Left lung (tissue), 10 donors: ENCODE results near the gene TRAF2. TPM values are rescaled to one million over a fixed set of nuclear protein-coding genes. Genes with fewer than 3 reads are reported as not detected.

Experiments
- ATAC-seq: fragments of 200-7000 bp; cut with Tn5 transposase; one replicate; pipeline ENCODE4 v1.9.1; 2020; ENCODE audit warnings: moderate library complexity
- DNase-seq, 4 donors: peaks; one replicate each; pipeline ENCODE4 v3.0.0-alpha.2; 2013 to 2020
- H3K27ac ChIP-seq, 2 donors: fragments of 200-600 bp; sonication (generic) in 1 of 2; one replicate each; pipeline versions ENCODE4 v1.5.0 to v1.8.0; 2020 to 2021
- H3K27me3 ChIP-seq, 2 donors: fragments of 200-600 bp; sonication (generic) in 1 of 2; one replicate each; pipeline versions ENCODE4 v1.5.0 to v1.8.0; 2020 to 2021
- H3K36me3 ChIP-seq, 2 donors: fragments of 200-600 bp; sonication (generic) in 1 of 2; one replicate each; pipeline versions ENCODE4 v1.5.0 to v1.8.0; 2020 to 2021
- H3K4me1 ChIP-seq, 2 donors: fragments of 200-600 bp; one replicate each; pipeline ENCODE4 v1.8.0; 2021
- H3K4me3 ChIP-seq, 2 donors: fragments of 200-600 bp; sonication (generic) in 1 of 2; one replicate each; pipeline versions ENCODE4 v1.5.0 to v1.8.0; 2020 to 2021; ENCODE audit warnings: mild to moderate bottlenecking in 1 of 2
- H3K9me3 ChIP-seq, 2 donors: fragments of 200-600 bp; sonication (generic) in 1 of 2; one replicate each; pipeline versions ENCODE4 v1.5.0 to v1.8.0; 2020 to 2021
- intact Hi-C, 2 donors: fragments of 100-400 bp; cut with DNase I; formaldehyde crosslinking; loops; one replicate each; pipeline versions ENCODE4 v1.11.2 to v1.14.2; 2022
- polyA plus RNA-seq, 6 donors: library from polyadenylated mRNA; unstranded; fragments of 120-200 nt; gene quantifications; one replicate each; pipeline ENCODE4 v1.2.1, GENCODE V29; 2013; ENCODE audit not compliant: insufficient read length in 6 of 6
- total RNA-seq, 2 donors: library from RNA; stranded (reverse); fragmentation: NEBNext Ultra II Directional; extraction: Animal tissue kit (Norgen Biotek cat#: 25700); gene quantifications; one replicate each; pipeline ENCODE4 v1.2.1, GENCODE V29; 2021
- TF ChIP-seq, protein P1 (sequence below), 2 donors: fragments of 200-600 bp; sonication (generic) in 1 of 2; IDR thresholded peaks; one replicate each; pipeline versions ENCODE4 v1.5.0 to v1.8.0; 2021; ENCODE audit warnings: antibody characterized with exemption in 2 of 2
- donor health status: DM: no; HTN: yes; CAD: no.
- donor health status: DM: no; HTN: no; CAD: no.

TRAF2 gene
- total and polyA plus RNA-seq, 8 donors: 12.4 to 22.4 (median 15.9) TPM

DNA sequence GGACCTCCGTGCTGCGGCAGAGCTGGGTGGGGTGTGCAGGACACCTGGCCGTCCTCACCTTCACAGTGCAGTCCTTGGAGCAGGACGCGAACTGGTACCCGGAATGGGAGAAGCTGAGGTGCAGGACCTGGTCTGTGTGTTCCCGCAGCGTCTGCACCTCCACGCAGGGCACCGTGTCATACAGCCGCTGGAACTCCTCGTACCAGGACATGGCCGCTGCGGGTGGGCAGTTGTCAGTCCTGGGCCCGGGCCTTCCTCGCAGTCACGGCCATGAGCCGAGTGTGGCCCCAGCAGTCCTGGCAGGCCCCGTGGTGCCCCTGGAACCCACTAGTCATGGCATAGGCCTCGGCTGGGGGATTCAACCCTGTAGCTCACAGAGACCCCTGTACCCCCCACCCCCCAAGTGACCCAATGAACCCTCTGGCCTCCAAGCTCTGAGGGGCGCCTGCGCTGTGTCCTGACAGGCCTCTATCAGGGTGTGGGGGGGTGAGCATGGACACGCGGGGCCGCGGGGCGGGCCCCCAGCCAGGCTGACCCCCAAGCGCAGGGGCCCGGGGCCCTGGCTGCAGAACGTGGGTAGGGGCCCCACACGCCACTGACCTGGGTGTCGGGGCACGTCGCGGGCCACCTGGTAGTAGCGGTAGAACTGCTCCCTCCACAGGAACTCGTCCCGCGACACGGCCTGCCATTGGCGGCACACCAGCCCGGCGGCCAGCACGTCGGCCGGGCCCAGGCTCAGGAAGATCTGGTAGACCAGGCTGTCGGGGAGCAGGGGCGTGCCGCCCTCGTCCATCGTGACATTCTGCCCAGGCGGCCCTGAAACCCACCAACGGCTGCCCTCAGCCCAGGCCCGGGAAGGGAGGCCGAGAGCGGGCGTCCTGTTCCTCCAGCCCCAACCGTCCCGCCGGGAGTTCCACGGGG is 57.2 kb downstream of the TRAF2 start:
- TF ChIP-seq, protein P1, sequence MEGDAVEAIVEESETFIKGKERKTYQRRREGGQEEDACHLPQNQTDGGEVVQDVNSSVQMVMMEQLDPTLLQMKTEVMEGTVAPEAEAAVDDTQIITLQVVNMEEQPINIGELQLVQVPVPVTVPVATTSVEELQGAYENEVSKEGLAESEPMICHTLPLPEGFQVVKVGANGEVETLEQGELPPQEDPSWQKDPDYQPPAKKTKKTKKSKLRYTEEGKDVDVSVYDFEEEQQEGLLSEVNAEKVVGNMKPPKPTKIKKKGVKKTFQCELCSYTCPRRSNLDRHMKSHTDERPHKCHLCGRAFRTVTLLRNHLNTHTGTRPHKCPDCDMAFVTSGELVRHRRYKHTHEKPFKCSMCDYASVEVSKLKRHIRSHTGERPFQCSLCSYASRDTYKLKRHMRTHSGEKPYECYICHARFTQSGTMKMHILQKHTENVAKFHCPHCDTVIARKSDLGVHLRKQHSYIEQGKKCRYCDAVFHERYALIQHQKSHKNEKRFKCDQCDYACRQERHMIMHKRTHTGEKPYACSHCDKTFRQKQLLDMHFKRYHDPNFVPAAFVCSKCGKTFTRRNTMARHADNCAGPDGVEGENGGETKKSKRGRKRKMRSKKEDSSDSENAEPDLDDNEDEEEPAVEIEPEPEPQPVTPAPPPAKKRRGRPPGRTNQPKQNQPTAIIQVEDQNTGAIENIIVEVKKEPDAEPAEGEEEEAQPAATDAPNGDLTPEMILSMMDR (IDR thresholded peaks at IDR 0.05): no peak
- no peaks in the 10 kb centered on the region for H3K27me3 ChIP-seq
- H3K27ac ChIP-seq: peak overlapping the region; percentile 83 to 90
- no peaks in the 10 kb centered on the region for H3K9me3 ChIP-seq
- peaks cover 5 to 36% of the 10 kb centered on the region in 2 donors for H3K4me1 ChIP-seq
- peaks cover 0 to 44% of the 10 kb centered on the region in 2 donors for H3K36me3 ChIP-seq
- ATAC-seq: peak; percentile 8
- intact Hi-C loops: no loop called here
- peak in 3 of 4 donors; percentile 12 to 88 (median 47) for DNase-seq
- H3K4me3 ChIP-seq: peak overlapping the region; percentile 94 to 98

DNA sequence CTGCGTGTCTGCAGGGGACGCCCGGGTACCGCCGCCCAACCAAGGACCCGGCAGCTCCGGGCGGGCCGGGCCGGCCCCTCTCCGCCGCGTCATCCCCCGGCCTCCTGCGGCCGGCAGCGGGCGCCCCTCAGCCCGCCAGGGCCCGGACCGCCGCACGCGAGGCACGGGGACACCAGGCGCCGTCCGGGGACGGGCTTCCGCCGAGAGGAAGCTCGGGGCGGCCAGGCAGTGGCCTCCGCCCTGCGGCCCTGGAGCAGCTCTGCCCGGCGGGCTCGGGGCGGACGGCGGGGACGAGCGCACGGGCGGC is 57.8 kb downstream of the TRAF2 start:
- Histone ChIP-seq H3K36me3 (peaks cover 0 to 40% of the 10 kb centered on the region in 2 donors), H3K4me3 (peak overlapping the region; percentile 94 to 98), H3K4me1 (peaks cover 9 to 40% of the 10 kb centered on the region in 2 donors), H3K27me3 (no peaks in the 10 kb centered on the region), H3K27ac (peak overlapping the region; percentile 83 to 90), H3K9me3 (no peaks in the 10 kb centered on the region)
- ATAC-seq (peak; percentile 20), DNase-seq (no peak)
- intact Hi-C loops: no loop called here
- TF ChIP-seq, protein P1 (IDR thresholded peaks at IDR 0.05): no peak

DNA sequence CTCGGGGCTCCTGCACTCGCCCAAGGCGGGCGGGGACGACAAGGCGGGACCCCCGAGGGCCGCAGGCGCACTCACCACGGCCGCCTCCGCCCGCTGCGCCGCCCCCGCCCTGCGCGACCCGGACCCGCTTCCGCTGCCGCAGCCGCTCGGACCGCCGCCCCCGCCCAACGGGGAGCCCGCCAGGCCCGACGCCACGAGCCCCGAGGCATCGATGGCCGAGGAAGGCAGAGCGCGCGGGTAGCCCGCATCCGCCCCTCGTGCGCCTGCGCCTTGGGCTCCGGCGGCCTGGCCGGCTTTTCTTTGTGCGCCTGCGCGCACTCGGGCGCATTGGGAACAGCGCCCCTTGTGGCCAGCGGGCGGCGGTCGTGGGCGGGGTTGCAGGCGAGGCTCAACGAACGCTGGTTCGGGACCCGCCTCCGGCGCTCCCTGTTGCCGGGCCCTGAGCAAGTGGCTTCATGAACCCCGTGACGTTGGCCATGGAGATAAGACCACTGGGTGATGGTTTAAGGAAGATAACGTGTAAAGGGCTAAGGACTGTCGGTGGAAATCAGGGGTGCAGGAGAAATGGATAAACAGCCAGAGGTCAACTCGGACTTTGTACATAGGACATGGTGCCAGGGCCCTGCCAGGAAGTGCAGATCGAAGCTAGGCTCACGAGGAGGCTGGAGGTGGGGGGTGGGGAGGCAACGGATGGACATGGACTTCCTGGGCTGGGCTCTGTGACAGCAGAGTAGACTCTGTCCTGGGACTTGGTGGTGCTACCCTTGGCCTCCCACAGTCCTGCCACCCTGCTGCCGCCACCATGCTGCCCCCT is 58.4 kb downstream of the TRAF2 start, which contains the start of the genes C8G and FBXW5:
Gene C8G (plus strand): TSS at position 725 of the 814 bp plus-strand sequence. CDS start 78 bp downstream, at position 803.
Gene FBXW5 (minus strand): TSS at position 220 of the 814 bp plus-strand sequence. CDS start 655 bp downstream, outside the sequence.
- intact Hi-C loops: no loop called here
- Histone ChIP-seq H3K27me3 (no peaks in the 10 kb centered on the region), H3K9me3 (no peaks in the 10 kb centered on the region), H3K36me3 (peaks cover 0 to 34% of the 10 kb centered on the region in 2 donors), H3K27ac (peak within 1 kb of the TSS; percentile 83 to 90), H3K4me1 (peaks cover 13 to 44% of the 10 kb centered on the region in 2 donors), H3K4me3 (peak within 1 kb of the TSS; percentile 94 to 98)
- TF ChIP-seq, protein P1 (IDR thresholded peaks at IDR 0.05): peak; percentile 97 to 100
- peak; percentile 92 to 100 (median 96) for DNase-seq
- peak; percentile 88 for ATAC-seq

DNA sequence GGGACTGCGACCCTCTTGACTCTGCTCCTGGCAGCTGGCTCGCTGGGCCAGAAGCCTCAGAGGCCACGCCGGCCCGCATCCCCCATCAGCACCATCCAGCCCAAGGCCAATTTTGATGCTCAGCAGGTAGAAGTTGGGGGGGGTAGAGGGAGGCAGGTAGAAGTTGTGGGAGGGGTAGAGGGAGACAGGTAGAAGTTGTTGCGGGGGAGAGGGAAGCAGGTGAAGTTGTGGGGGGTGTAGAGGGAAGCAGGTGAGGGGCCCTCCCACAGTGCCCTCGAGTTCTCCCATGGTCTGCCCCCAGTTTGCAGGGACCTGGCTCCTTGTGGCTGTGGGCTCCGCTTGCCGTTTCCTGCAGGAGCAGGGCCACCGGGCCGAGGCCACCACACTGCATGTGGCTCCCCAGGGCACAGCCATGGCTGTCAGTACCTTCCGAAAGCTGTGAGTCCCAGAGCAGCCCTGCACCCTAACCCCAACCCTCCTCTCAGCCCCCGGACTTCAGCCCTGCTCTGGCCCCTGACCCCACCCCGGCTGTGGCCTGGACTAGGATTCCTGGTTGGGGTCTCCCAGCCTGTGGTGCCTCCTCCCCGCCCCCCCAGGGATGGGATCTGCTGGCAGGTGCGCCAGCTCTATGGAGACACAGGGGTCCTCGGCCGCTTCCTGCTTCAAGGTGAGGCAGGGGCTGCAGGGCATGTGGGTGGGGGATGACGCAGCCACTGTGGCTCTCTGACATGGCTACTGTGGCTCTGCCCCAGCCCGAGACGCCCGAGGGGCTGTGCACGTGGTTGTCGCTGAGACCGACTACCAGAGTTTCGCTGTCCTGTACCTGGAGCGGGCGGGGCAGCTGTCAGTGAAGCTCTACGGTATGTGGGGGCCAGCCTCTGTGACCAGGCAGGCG is 59.3 kb downstream of the TRAF2 start:
- Histone ChIP-seq H3K27ac (no peak overlapping the region), H3K27me3 (no peaks in the 10 kb centered on the region), H3K9me3 (no peaks in the 10 kb centered on the region), H3K4me1 (peaks cover 13 to 51% of the 10 kb centered on the region in 2 donors), H3K4me3 (no peak overlapping the region), H3K36me3 (peaks cover 0 to 26% of the 10 kb centered on the region in 2 donors)
- intact Hi-C loops: no loop called here
- TF ChIP-seq, protein P1 (IDR thresholded peaks at IDR 0.05): no peak
- DNase-seq: peak in 2 of 4 donors; percentile 36 to 79
- no peak for ATAC-seq
